CD14-positive monocyte (primary cell): ENCODE measurements around the gene CD93. TPM values are rescaled to one million over a fixed set of nuclear protein-coding genes. Genes with fewer than 3 reads are reported as not detected.

Experiments used
- DNase-seq, 3 donors: peaks; one replicate each; pipeline ENCODE4 v3.0.0-alpha.2; 2011 to 2022
- H2AFZ ChIP-seq: 2 replicates; pipeline ENCODE4 v1.6.0; 2012; ENCODE audit warnings: mild to moderate bottlenecking, low read depth, low read length, inconsistent platforms; ENCODE audit not compliant: insufficient read depth, poor library complexity, severe bottlenecking
- H3K27ac ChIP-seq, 2 donors: 1 replicate in 1 of 2; 2 replicates in 1 of 2; pipeline ENCODE4 v1.5.1; 2012 to 2013; ENCODE audit warnings: low read length in 2 of 2, control low read depth in 1 of 2, inconsistent platforms in 1 of 2, low read depth in 1 of 2, mild to moderate bottlenecking in 1 of 2
- H3K27me3 ChIP-seq, 2 donors: one replicate each; pipeline versions ENCODE4 v1.6.0 to v1.6.1; 2011 to 2013; ENCODE audit warnings: low read length in 2 of 2; ENCODE audit not compliant: control insufficient read depth in 2 of 2, insufficient read depth in 2 of 2
- H3K36me3 ChIP-seq, 2 donors: replicated peaks in 1 of 2; 1 replicate in 1 of 2; 2 replicates in 1 of 2; pipeline versions ENCODE4 v1.5.1 to v1.6.1; 2012 to 2013; ENCODE audit warnings: low read length in 2 of 2, control low read depth in 1 of 2, inconsistent platforms in 1 of 2, mild to moderate bottlenecking in 1 of 2; ENCODE audit not compliant: insufficient read depth in 2 of 2, control insufficient read depth in 1 of 2
- H3K4me1 ChIP-seq, 2 donors: 1 replicate in 1 of 2; 2 replicates in 1 of 2; pipeline versions ENCODE4 v1.5.1 to v1.6.1; 2012 to 2013; ENCODE audit warnings: low read length in 2 of 2, control low read depth in 1 of 2, inconsistent platforms in 1 of 2, mild to moderate bottlenecking in 1 of 2, moderate library complexity in 1 of 2; ENCODE audit not compliant: insufficient read depth in 2 of 2, control insufficient read depth in 1 of 2
- H3K4me2 ChIP-seq: replicated peaks from 2 replicates; pipeline ENCODE3; 2012; ENCODE audit warnings: low read length, moderate library complexity, mild to moderate bottlenecking; ENCODE audit not compliant: poor library complexity, severe bottlenecking; ENCODE audit errors: extremely low read depth
- H3K4me3 ChIP-seq, 3 experiments: fragments of 200-600 bp in 1 of 3; sonication (generic) in 1 of 3; replicated peaks in 1 of 3; 1 replicate in 2 of 3; 2 replicates in 1 of 3; pipeline ENCODE4 v1.5.1; 2011 to 2013; ENCODE audit warnings: low read length in 3 of 3, mild to moderate bottlenecking in 3 of 3, control low read depth in 2 of 3, low read depth in 2 of 3, inconsistent platforms in 1 of 3, moderate library complexity in 1 of 3
- H3K79me2 ChIP-seq: 2 replicates; pipeline ENCODE4 v1.6.0; 2012; ENCODE audit warnings: mild to moderate bottlenecking, control low read depth, inconsistent platforms, low read length, moderate library complexity; ENCODE audit not compliant: insufficient read depth
- H3K9ac ChIP-seq: 2 replicates; pipeline ENCODE4 v1.6.0; 2017; ENCODE audit warnings: low read length, mild to moderate bottlenecking; ENCODE audit not compliant: insufficient read depth, poor library complexity, severe bottlenecking
- H3K9me3 ChIP-seq, 2 donors: replicated peaks in 1 of 2; 1 replicate in 1 of 2; 2 replicates in 1 of 2; pipeline versions ENCODE4 v1.5.1 to v1.6.1; 2012 to 2013; ENCODE audit warnings: low read length in 2 of 2, control low read depth in 1 of 2; ENCODE audit not compliant: control insufficient read depth in 1 of 2, insufficient read depth in 1 of 2
- H4K20me1 ChIP-seq: 2 replicates; pipeline ENCODE4 v1.6.0; 2012; ENCODE audit warnings: mild to moderate bottlenecking, low read length, control low read depth, moderate library complexity; ENCODE audit not compliant: insufficient read depth
- H3K27ac Mint-ChIP-seq, 7 donors: one replicate each; pipeline ENCODE4 v1.8.0; 2020; ENCODE audit warnings: mild to moderate bottlenecking in 7 of 7, mixed read lengths in 7 of 7, moderate library complexity in 6 of 7, inconsistent platforms in 2 of 7
- H3K27me3 Mint-ChIP-seq, 3 donors: one replicate each; pipeline ENCODE4 v1.8.0; 2021 to 2022; ENCODE audit warnings: low read depth in 3 of 3, mild to moderate bottlenecking in 3 of 3, mixed read lengths in 3 of 3, moderate library complexity in 3 of 3, inconsistent platforms in 1 of 3
- H3K36me3 Mint-ChIP-seq, 2 donors: one replicate each; pipeline ENCODE4 v1.8.0; 2020; ENCODE audit warnings: mixed read lengths in 2 of 2, inconsistent platforms in 1 of 2, mild to moderate bottlenecking in 1 of 2
- H3K4me1 Mint-ChIP-seq: one replicate; pipeline ENCODE4 v1.8.0; 2020; ENCODE audit warnings: mild to moderate bottlenecking, mixed read lengths
- H3K4me3 Mint-ChIP-seq, 2 donors: one replicate each; pipeline ENCODE4 v1.8.0; 2020; ENCODE audit warnings: mild to moderate bottlenecking in 2 of 2, mixed read lengths in 2 of 2, moderate library complexity in 1 of 2
- H3K9me3 Mint-ChIP-seq, 7 donors: one replicate each; pipeline ENCODE4 v1.8.0; 2020 to 2022; ENCODE audit warnings: mixed read lengths in 7 of 7, mild to moderate bottlenecking in 6 of 7, moderate library complexity in 6 of 7, inconsistent platforms in 2 of 7
- WGBS: methylation state at CpG from one replicate; pipeline ENCODE4 v1.1.5; 2013; ENCODE audit warnings: missing lambda C conversion rate; ENCODE audit not compliant: insufficient coverage; 5-methylcytosine and 5-hydroxymethylcytosine counted together
- intact Hi-C, 2 donors: fragments of 100-400 bp; cut with micrococcal nuclease; formaldehyde crosslinking; loops; one replicate each; pipeline versions ENCODE4 v1.15.0 to v1.15.1; 2023
- polyA plus RNA-seq, 3 donors: library from polyadenylated mRNA; depleted of rRNA in 1 of 3; unstranded in 2 of 3; stranded (reverse) in 1 of 3; fragments of 300-500 nt in 2 of 3; fragments of >200 nt in 1 of 3; fragmentation: Illumina TruSeq in 2 of 3; gene quantifications; 1 replicate in 2 of 3; 2 replicates in 1 of 3; pipeline ENCODE4 v1.2.3, GENCODE V29; 2012 to 2021
- TF ChIP-seq, protein P1 (sequence below): fragments of 200-600 bp; IDR thresholded peaks from one replicate; pipeline ENCODE4 v1.8.0; 2022; ENCODE audit warnings: antibody characterized with exemption, mild to moderate bottlenecking

Gene CD93
- polyA plus RNA-seq, 3 donors, result 26.0 to 170 (median 48.9) TPM

GRCh38 chr20:23094213-23094896, 8.2 kb upstream of the CD93 start:
- Mint-ChIP-seq H3K27ac (peak overlapping the region in 5 of 7 donors; percentile 46 to 88 (median 78)), H3K27me3 (peaks cover 3 to 4% (median 4%) of the 10 kb centered on the region in 3 donors), H3K36me3 (no peaks in the 10 kb centered on the region), H3K4me3 (no peak overlapping the region), H3K4me1 (peaks cover 47% of the 10 kb centered on the region), H3K9me3 (peaks cover 0 to 2% (median 0%) of the 10 kb centered on the region in 7 donors)
- Histone ChIP-seq H3K79me2 (no peaks in the 10 kb centered on the region), H3K27ac (peak overlapping the region in 1 of 2 donors; percentile 69), H3K9me3 (no peaks in the 10 kb centered on the region), H3K4me3 (peak overlapping the region in 1 of 3 experiments; percentile 33), H3K36me3 (no peaks in the 10 kb centered on the region), H3K4me1 (peaks cover 30 to 49% of the 10 kb centered on the region in 2 donors), H3K27me3 (no peaks in the 10 kb centered on the region), H3K4me2 (peak overlapping the region; percentile 39), H2AFZ (no peak overlapping the region), H4K20me1 (no peaks in the 10 kb centered on the region), H3K9ac (no peak overlapping the region)
- intact Hi-C loops, result no loop called here
- TF ChIP-seq, protein P1, sequence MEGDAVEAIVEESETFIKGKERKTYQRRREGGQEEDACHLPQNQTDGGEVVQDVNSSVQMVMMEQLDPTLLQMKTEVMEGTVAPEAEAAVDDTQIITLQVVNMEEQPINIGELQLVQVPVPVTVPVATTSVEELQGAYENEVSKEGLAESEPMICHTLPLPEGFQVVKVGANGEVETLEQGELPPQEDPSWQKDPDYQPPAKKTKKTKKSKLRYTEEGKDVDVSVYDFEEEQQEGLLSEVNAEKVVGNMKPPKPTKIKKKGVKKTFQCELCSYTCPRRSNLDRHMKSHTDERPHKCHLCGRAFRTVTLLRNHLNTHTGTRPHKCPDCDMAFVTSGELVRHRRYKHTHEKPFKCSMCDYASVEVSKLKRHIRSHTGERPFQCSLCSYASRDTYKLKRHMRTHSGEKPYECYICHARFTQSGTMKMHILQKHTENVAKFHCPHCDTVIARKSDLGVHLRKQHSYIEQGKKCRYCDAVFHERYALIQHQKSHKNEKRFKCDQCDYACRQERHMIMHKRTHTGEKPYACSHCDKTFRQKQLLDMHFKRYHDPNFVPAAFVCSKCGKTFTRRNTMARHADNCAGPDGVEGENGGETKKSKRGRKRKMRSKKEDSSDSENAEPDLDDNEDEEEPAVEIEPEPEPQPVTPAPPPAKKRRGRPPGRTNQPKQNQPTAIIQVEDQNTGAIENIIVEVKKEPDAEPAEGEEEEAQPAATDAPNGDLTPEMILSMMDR, result no peak
- 91% methylated on average over 7 of the region's 13 CpGs for WGBS
- DNase-seq, result no peak

GRCh38 chr20:23093613-23094012, 7.5 kb upstream of the CD93 start:
- Mint-ChIP-seq H3K4me3 (no peak overlapping the region), H3K4me1 (peaks cover 49% of the 10 kb centered on the region), H3K36me3 (no peaks in the 10 kb centered on the region), H3K9me3 (peaks cover 0 to 2% (median 0%) of the 10 kb centered on the region in 7 donors), H3K27ac (no peak overlapping the region), H3K27me3 (peaks cover 1 to 4% (median 3%) of the 10 kb centered on the region in 3 donors)
- Histone ChIP-seq H3K36me3 (no peaks in the 10 kb centered on the region), H3K4me2 (no peak overlapping the region), H3K27me3 (no peaks in the 10 kb centered on the region), H3K9ac (no peak overlapping the region), H3K4me3 (no peak overlapping the region), H3K9me3 (no peaks in the 10 kb centered on the region), H2AFZ (no peak overlapping the region), H3K79me2 (no peaks in the 10 kb centered on the region), H3K27ac (no peak overlapping the region), H3K4me1 (peaks cover 32 to 51% of the 10 kb centered on the region in 2 donors), H4K20me1 (no peaks in the 10 kb centered on the region)
- 67% methylated on average over 3 of the region's 3 CpGs for WGBS
- TF ChIP-seq, protein P1, result no peak
- intact Hi-C loops, result no loop called here
- DNase-seq, result no peak
